ENCODE results near the gene OR2T10.

GRCh38 chr1:248618119-248618518 is 20.6 kb upstream of the OR2T10 start:
- no peak for TF ChIP-seq POLR2AphosphoS5 (IDR thresholded peaks at IDR 0.05; ENCODE audit: low read depth, low read length)
- TF ChIP-seq CTCF (IDR thresholded peaks at IDR 0.05) = no peak
- TF ChIP-seq REST (IDR thresholded peaks at IDR 0.05; ENCODE audit: insufficient read depth in 1 of 2, low read depth in 2 of 2, low read length in 1 of 2) = no peak
